ENCODE results near the gene WDPCP.

WDPCP gene

GRCh38 chr2:63530704-63531279 is 57.5 kb downstream of the WDPCP start:
- CTCF ChIA-PET: no interaction called here
- TF ChIP-seq CTCF (IDR thresholded peaks at IDR 0.05; ENCODE audit: insufficient read depth, low read length, missing control alignments): no peak
- no peak overlapping the region for H3K4me3 ChIP-seq (ENCODE audit: low read depth, low read length)
- no peak for DNase-seq (ENCODE audit: low read depth, low spot score)
- POLR2A ChIA-PET: no interaction called here

GRCh38 chr2:63525905-63526304 is 62.4 kb downstream of the WDPCP start:
- CTCF ChIA-PET: no interaction called here
- H3K4me3 ChIP-seq (ENCODE audit: low read depth, low read length): no peak overlapping the region
- no peak for TF ChIP-seq CTCF (IDR thresholded peaks at IDR 0.05; ENCODE audit: insufficient read depth, low read length, missing control alignments)
- POLR2A ChIA-PET: no interaction called here
- DNase-seq (ENCODE audit: low read depth, low spot score): no peak

GRCh38 chr2:63522950-63523349 is 65.3 kb downstream of the WDPCP start:
- H3K4me3 ChIP-seq (ENCODE audit: low read depth, low read length): no peak overlapping the region
- DNase-seq (ENCODE audit: low read depth, low spot score): no peak
- CTCF ChIA-PET: no interaction called here
- no peak for TF ChIP-seq CTCF (IDR thresholded peaks at IDR 0.05; ENCODE audit: insufficient read depth, low read length, missing control alignments)
- POLR2A ChIA-PET: no interaction called here

- POLR2A ChIA-PET: no interaction called here
- H3K4me3 ChIP-seq (ENCODE audit: low read depth, low read length): no peak overlapping the region
- TF ChIP-seq CTCF (IDR thresholded peaks at IDR 0.05; ENCODE audit: insufficient read depth, low read length, missing control alignments): no peak
- no peak for DNase-seq (ENCODE audit: low read depth, low spot score)
- CTCF ChIA-PET: no interaction called here
These were observed 67.5 kb downstream of the WDPCP start for GRCh38 chr2:63520793-63521192.

GRCh38 chr2:63514781-63515180 is 73.5 kb downstream of the WDPCP start:
- H3K4me3 ChIP-seq (ENCODE audit: low read depth, low read length): no peak overlapping the region
- TF ChIP-seq CTCF (IDR thresholded peaks at IDR 0.05; ENCODE audit: insufficient read depth, low read length, missing control alignments): no peak
- no peak for DNase-seq (ENCODE audit: low read depth, low spot score)
- POLR2A ChIA-PET: no interaction called here
- CTCF ChIA-PET: no interaction called here

GRCh38 chr2:63514237-63514716 is 74.0 kb downstream of the WDPCP start:
- no peak for DNase-seq (ENCODE audit: low read depth, low spot score)
- ChIA-PET POLR2A (no interaction called here), CTCF (no interaction called here)
- no peak for TF ChIP-seq CTCF (IDR thresholded peaks at IDR 0.05; ENCODE audit: insufficient read depth, low read length, missing control alignments)
- H3K4me3 ChIP-seq (ENCODE audit: low read depth, low read length): no peak overlapping the region
